Lung (tissue), 12 donors: Measurements from ENCODE around the gene TUBB3. TPM values are rescaled to one million over a fixed set of nuclear protein-coding genes. Genes with fewer than 3 reads are reported as not detected.
"Not testable (repeated sequence)": the region's sequence is repeated elsewhere in the genome, so short reads cannot be mapped to it uniquely, and the experiment has no call there.

Experiments used
- ATAC-seq: fragments of 200-7000 bp; cut with Tn5 transposase; one replicate; pipeline ENCODE4 v1.9.1; 2020; ENCODE audit warnings: moderate number of reproducible peaks; ENCODE audit not compliant: insufficient read depth, low FRiP score
- DNase-seq, 3 donors: peaks; one replicate each; pipeline ENCODE4 v3.0.0-alpha.2; 2013 to 2017
- H3K27ac ChIP-seq, 2 donors: one replicate each; pipeline ENCODE4 v1.5.1; 2013; ENCODE audit warnings: mild to moderate bottlenecking in 2 of 2, moderate library complexity in 2 of 2, control low read depth in 1 of 2, inconsistent platforms in 1 of 2, low read depth in 1 of 2, low read length in 1 of 2
- H3K27me3 ChIP-seq, 3 donors: one replicate each; pipeline ENCODE4 v1.5.1; 2013; ENCODE audit warnings: low read length in 2 of 3; ENCODE audit not compliant: control insufficient read depth in 3 of 3, insufficient read depth in 3 of 3
- H3K36me3 ChIP-seq, 4 donors: one replicate each; pipeline ENCODE4 v1.5.1; 2013; ENCODE audit warnings: low read length in 4 of 4, mild to moderate bottlenecking in 1 of 4, moderate library complexity in 1 of 4; ENCODE audit not compliant: control insufficient read depth in 4 of 4, insufficient read depth in 4 of 4
- H3K4me1 ChIP-seq, 5 donors: one replicate each; pipeline ENCODE4 v1.5.1; 2013; ENCODE audit warnings: low read length in 5 of 5, mild to moderate bottlenecking in 2 of 5, moderate library complexity in 1 of 5; ENCODE audit not compliant: control insufficient read depth in 5 of 5, insufficient read depth in 5 of 5
- H3K4me3 ChIP-seq: one replicate; pipeline ENCODE4 v1.5.1; 2013; ENCODE audit warnings: mild to moderate bottlenecking, control low read depth, moderate library complexity
- H3K9ac ChIP-seq, 2 donors: one replicate each; pipeline ENCODE4 v1.5.1; 2013; ENCODE audit warnings: low read length in 2 of 2, control low read depth in 1 of 2; ENCODE audit not compliant: insufficient read depth in 1 of 2
- H3K9me3 ChIP-seq, 4 donors: one replicate each; pipeline ENCODE4 v1.5.1; 2013; ENCODE audit warnings: low read length in 3 of 4, mild to moderate bottlenecking in 1 of 4, moderate library complexity in 1 of 4; ENCODE audit not compliant: control insufficient read depth in 4 of 4, insufficient read depth in 3 of 4
- WGBS, 2 donors: extraction: QIAGEN DNeasy Blood & Tissue Kit; methylation state at CpG; one replicate each; pipeline ENCODE4 v1.1.7; 2013; 5-methylcytosine and 5-hydroxymethylcytosine counted together
- polyA plus RNA-seq, 2 donors: library from polyadenylated mRNA; stranded (reverse); fragments of 200-250 nt; gene quantifications; one replicate each; pipeline ENCODE4 v1.2.1, GENCODE V29; 2013
- total RNA-seq, 2 donors: library from RNA; depleted of rRNA in 1 of 2; stranded (reverse); fragments of >200 nt in 1 of 2; gene quantifications; one replicate each; pipeline ENCODE4 v1.2.1, GENCODE V29; 2014 to 2021
- TF ChIP-seq, protein P1 (sequence below): IDR thresholded peaks from 2 replicates; pipeline ENCODE4 v1.5.1; 2012; ENCODE audit warnings: mild to moderate bottlenecking; ENCODE audit errors: control extremely low read depth, extremely low read depth
- donor health status: control.
- donor health status: control.
- donor health status: Bipolar disorder and iron deficiency.
- donor health status: healthy.
- donor health status: DM: yes; HTN: yes; CAD: no.

TUBB3 gene
- total and polyA plus RNA-seq, 4 donors = 1.3 to 15.6 (median 8.9) TPM

DNA sequence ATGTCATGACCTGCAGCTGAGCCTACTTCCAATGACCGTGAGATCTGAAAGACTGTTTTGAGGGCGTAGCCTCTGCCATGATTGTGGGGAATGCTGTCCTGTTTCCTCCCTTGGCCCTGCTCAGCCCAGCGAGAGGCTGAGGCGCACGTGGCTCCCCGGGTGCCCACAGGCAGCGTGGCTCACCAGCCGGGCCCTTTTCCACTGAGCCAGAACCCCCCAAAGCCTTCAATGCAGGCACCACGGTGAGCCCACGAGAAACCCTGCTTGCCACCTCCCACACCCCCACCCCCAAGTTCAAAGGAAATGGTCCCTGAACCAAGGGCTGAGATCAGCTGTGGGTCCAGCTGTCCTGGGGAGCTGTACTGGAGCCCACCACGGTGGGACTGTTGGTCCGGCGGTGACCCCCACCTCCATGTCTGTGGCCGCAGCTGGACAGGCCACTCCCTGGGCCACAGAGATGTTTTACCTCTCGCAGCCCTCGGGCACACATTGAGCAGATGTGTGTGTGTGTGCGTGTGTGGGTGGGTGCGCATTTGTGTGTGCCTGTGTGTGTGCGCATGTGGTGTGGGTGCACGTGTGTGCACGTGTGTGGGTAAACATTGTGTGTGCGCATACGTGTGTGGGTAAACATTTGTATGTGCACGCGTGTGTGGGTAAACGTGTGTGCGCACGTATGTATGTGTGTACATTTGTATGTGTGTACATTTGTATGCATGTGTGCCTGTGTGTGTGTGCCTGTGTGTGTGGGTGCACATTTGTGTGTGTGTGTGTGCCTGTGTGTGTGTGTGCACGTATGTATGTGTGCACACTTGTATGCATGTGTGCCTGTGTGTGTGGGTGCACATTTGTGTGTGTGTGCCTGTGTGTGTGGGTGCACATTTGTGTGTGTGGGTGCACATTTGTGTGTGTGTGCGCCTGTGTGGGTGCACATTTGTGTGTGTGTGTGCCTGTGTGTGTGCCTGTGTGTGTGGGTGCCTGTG is 9.4 kb upstream of the TUBB3 start:
- Histone ChIP-seq H3K4me3 (no peak overlapping the region), H3K4me1 (peaks cover 0 to 13% (median 5%) of the 10 kb centered on the region in 5 donors), H3K27ac (no peak overlapping the region), H3K36me3 (peaks cover 0 to 30% (median 13%) of the 10 kb centered on the region in 4 donors), H3K9me3 (no peaks in the 10 kb centered on the region), H3K9ac (no peak overlapping the region), H3K27me3 (no peaks in the 10 kb centered on the region)
- WGBS, 2 donors = 88 to 89% methylated on average over 30 of the region's 30 CpGs
- DNase-seq (no peak), ATAC-seq (no peak)
- TF ChIP-seq, protein P1, sequence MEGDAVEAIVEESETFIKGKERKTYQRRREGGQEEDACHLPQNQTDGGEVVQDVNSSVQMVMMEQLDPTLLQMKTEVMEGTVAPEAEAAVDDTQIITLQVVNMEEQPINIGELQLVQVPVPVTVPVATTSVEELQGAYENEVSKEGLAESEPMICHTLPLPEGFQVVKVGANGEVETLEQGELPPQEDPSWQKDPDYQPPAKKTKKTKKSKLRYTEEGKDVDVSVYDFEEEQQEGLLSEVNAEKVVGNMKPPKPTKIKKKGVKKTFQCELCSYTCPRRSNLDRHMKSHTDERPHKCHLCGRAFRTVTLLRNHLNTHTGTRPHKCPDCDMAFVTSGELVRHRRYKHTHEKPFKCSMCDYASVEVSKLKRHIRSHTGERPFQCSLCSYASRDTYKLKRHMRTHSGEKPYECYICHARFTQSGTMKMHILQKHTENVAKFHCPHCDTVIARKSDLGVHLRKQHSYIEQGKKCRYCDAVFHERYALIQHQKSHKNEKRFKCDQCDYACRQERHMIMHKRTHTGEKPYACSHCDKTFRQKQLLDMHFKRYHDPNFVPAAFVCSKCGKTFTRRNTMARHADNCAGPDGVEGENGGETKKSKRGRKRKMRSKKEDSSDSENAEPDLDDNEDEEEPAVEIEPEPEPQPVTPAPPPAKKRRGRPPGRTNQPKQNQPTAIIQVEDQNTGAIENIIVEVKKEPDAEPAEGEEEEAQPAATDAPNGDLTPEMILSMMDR = no peak

DNA sequence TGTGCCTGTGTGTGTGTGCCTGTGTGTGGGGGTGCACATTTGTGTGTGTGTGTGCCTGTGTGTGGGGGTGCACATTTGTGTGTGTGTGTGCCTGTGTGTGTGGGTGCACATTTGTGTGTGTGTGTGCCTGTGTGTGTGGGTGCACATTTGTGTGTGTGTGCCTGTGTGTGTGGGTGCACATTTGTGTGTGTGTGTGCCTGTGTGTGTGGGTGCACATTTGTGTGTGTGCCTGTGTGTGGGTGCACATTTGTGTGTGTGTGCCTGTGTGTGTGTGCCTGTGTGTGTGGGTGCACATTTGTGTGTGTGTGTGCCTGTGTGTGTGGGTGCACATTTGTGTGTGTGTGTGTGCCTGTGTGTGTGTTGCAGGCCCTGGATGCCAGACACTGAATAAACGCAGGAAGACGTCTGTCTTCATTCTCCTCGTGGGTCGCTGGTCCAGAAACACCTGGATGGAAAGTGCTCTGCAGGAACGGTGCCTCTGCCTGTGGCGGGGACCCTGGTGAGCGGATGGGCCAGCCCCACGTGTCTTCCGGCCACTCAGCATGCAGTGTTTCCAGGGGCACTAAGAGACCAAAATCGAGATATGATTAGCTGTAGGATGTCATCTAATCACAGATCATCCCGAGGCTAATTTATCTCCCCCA is 8.4 kb upstream of the TUBB3 start:
- ATAC-seq, DNase-seq, H3K27me3 ChIP-seq, H3K4me3 ChIP-seq, H3K9ac ChIP-seq, H3K27ac ChIP-seq, H3K9me3 ChIP-seq: not testable (repeated sequence)
- peaks cover 0 to 16% (median 5%) of the 10 kb centered on the region in 5 donors for H3K4me1 ChIP-seq
- WGBS, 2 donors = 52 to 58% methylated on average over 11 of the region's 11 CpGs
- peaks cover 0 to 27% (median 7%) of the 10 kb centered on the region in 4 donors for H3K36me3 ChIP-seq

DNA sequence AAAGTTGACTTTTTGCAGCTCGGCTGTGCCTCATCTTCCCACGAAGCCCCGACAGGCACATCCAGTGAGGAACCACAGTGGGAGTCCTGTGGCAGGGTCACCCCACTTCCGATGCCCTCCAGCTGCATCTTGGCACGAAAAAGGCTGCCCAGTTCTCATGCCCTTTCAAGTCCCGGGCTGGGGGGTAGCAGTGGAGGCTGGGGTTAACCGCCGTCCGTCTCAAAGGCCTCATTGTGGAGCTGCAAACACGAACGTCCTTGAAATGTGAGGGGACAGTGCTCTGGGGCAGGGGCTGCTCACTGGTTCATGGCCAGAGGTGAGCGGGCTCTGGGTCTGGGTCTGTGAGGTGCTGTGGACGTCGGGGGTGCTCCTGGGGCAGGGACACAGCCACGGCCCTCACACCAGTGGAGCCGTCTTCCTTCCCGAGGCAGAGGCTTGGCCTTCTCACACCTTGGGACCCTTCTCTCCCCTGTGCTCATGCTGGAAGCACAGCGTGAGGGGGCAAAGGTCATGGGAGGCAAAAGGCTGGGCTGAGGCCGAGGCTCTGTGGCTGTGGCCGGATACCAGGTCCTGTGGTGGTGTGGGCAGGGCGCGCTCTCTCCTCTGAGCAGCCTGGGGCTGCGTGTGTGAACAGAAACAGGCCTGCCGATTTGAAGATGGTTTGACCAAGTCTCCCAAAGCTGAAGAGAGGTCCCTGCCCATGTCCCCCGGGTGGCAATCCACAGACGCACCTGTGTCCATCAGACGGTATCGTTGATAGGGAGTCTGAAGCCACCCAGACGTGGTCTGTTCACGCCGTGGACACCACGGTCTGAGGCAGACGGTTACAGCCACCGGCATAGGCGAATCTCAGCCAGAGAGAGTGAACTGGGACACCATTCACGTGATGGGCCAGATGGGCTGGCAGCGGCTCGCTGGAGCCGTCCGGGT is 7.6 kb upstream of the TUBB3 start:
- peaks cover 0 to 22% (median 6%) of the 10 kb centered on the region in 4 donors for H3K36me3 ChIP-seq
- H3K27ac ChIP-seq = no peak overlapping the region
- peaks cover 0 to 3% (median 0%) of the 10 kb centered on the region in 3 donors for H3K27me3 ChIP-seq
- TF ChIP-seq, protein P1 = no peak
- no peak overlapping the region for H3K9ac ChIP-seq
- ATAC-seq (no peak), DNase-seq (no peak)
- WGBS, 2 donors = 78 to 87% methylated on average over 39 to 40 of the region's 40 CpGs
- H3K4me3 ChIP-seq = no peak overlapping the region
- no peaks in the 10 kb centered on the region for H3K9me3 ChIP-seq
- H3K4me1 ChIP-seq = peaks cover 0 to 16% (median 5%) of the 10 kb centered on the region in 5 donors
